ENCODE results near the gene ZC2HC1C.

Gene ZC2HC1C

GRCh38 chr14:75081660-75082229 lies 12.3 kb downstream of the ZC2HC1C start:
- no peak for DNase-seq (ENCODE audit: low spot score)
- no peak for TF ChIP-seq CTCF (IDR thresholded peaks at IDR 0.05; ENCODE audit: extremely low read depth, missing control alignments)

DNA sequence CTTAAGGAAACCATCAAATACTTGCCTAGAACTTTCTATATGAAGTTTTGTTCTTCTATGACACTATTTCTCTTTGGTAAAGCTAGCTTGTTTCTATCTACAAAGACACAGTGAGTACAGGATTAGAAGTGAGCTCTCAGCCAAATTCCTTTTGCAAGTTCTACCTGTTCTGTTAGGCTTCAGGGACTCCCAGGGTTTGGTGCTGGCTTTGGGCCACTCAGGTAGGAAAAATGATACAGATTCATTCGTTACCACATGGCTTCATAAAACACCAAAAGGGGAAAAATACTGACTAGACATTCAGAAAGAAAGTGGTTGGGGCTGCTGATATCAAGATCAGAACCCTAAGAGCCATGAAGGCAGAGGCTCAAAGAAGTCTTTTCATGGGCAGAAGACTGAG lies 13.8 kb downstream of the ZC2HC1C start:
- no peak for TF ChIP-seq CTCF (IDR thresholded peaks at IDR 0.05; ENCODE audit: extremely low read depth, missing control alignments)
- DNase-seq (ENCODE audit: low spot score), result no peak

DNA sequence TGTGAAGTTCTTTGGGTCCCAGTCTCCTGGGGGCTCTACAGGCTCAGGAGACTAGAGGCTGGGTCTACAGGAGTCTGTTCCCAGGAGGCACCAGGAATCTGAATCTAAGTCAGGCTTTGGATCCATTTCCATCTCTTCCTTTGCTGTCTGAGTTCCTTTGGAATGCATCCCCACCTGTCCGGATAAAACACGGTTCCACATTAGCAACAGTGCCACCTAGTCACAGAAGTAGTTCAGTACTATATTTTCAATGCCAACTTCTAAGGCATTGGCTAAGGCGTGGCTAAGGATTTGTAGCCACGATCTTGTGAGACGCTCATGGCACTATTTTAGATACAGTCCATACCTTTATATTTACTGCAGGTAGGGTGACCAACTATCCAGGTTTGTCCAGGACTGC lies 15.1 kb downstream of the ZC2HC1C start:
- no peak for TF ChIP-seq CTCF (IDR thresholded peaks at IDR 0.05; ENCODE audit: extremely low read depth, missing control alignments)
- no peak for DNase-seq (ENCODE audit: low spot score)

DNA sequence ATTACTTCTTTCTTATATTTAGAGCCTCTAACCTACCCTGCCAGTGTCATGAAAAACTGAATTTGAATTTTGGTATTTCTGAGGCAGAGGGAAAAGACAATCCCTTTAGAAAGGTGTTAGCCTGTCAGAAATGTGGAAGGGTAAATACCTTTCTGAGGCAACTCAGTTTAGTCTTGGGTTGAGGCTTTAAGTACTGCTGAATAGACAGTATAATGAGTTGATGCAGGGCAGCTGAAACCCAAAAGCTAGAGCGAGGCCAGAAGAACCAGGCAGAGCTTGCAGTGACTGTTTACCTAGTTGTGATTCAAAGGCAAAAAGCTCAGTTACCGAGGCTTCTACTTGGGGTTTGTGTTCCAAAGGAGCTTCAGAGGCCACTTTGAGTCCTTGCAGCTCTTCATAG lies 18.7 kb downstream of the ZC2HC1C start:
- DNase-seq (ENCODE audit: low spot score), result no peak
- TF ChIP-seq CTCF (IDR thresholded peaks at IDR 0.05; ENCODE audit: extremely low read depth, missing control alignments), result no peak

GRCh38 chr14:75088566-75089373 lies 19.3 kb downstream of the ZC2HC1C start:
- TF ChIP-seq CTCF (IDR thresholded peaks at IDR 0.05; ENCODE audit: extremely low read depth, missing control alignments), result peak; percentile 28
- DNase-seq (ENCODE audit: low spot score), result peak; percentile 45

GRCh38 chr14:75090353-75090752 lies 20.9 kb downstream of the ZC2HC1C start:
- DNase-seq (ENCODE audit: low spot score), result no peak
- TF ChIP-seq CTCF (IDR thresholded peaks at IDR 0.05; ENCODE audit: extremely low read depth, missing control alignments), result no peak

GRCh38 chr14:75091251-75091650 lies 21.8 kb downstream of the ZC2HC1C start:
- DNase-seq (ENCODE audit: low spot score), result no peak
- TF ChIP-seq CTCF (IDR thresholded peaks at IDR 0.05; ENCODE audit: extremely low read depth, missing control alignments), result no peak
